Spleen (tissue), 7 donors: ENCODE data around the gene VNN1.

Experiments used
- POLR2A ChIP-seq, 3 donors: fragments of 450-650 bp; IDR thresholded peaks; one replicate each; pipeline ENCODE4 v1.5.1; 2017; ENCODE audit warnings: antibody characterized with exemption in 3 of 3, mild to moderate bottlenecking in 1 of 3
- POLR2AphosphoS5 ChIP-seq, 3 donors: sonication (generic); formaldehyde crosslinking; IDR thresholded peaks; one replicate each; pipeline ENCODE4 v1.5.1; 2017; ENCODE audit warnings: antibody characterized with exemption in 3 of 3
- TF ChIP-seq, protein P1 (sequence below), 11 experiments: fragments of 200-600 bp in 7 of 11; fragments of 450-650 bp in 4 of 11; sonication (generic) in 4 of 11; IDR thresholded peaks in 8 of 11; conservative IDR thresholded peaks in 3 of 11; 1 replicate in 7 of 11; 2 replicates in 4 of 11; pipeline versions ENCODE4 v1.4.0 to v1.8.0; 2016 to 2021; ENCODE audit warnings: antibody characterized with exemption in 11 of 11, inconsistent platforms in 4 of 11, mild to moderate bottlenecking in 1 of 11
- donor health status: DM: no; HTN: no; CAD: no; lungs with moderate emphysema.
- donor health status: DM: no; HTN: no; CAD: no.
- donor health status: DM: no; HTN: no; CAD: no.

DNA sequence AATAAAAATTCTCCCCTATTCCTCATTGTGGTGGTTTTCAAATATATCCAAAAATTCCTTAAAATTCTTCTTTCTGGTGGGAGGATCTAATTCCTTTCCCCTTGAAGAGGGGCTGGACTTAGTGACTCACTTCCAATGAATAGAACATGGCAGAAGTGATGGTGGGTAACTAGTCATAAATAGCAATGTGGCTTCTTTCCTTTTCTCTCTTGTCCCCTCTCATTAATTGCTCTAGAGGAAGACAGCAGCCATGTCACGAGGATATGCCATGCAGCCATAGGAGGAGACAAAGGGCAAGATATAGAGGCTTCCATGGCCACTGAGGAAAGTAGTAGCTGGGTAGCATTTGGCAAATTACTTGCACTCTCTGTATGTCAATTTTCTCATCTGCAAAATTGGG lies 38.0 kb upstream of the VNN1 start:
- TF ChIP-seq, protein P1, sequence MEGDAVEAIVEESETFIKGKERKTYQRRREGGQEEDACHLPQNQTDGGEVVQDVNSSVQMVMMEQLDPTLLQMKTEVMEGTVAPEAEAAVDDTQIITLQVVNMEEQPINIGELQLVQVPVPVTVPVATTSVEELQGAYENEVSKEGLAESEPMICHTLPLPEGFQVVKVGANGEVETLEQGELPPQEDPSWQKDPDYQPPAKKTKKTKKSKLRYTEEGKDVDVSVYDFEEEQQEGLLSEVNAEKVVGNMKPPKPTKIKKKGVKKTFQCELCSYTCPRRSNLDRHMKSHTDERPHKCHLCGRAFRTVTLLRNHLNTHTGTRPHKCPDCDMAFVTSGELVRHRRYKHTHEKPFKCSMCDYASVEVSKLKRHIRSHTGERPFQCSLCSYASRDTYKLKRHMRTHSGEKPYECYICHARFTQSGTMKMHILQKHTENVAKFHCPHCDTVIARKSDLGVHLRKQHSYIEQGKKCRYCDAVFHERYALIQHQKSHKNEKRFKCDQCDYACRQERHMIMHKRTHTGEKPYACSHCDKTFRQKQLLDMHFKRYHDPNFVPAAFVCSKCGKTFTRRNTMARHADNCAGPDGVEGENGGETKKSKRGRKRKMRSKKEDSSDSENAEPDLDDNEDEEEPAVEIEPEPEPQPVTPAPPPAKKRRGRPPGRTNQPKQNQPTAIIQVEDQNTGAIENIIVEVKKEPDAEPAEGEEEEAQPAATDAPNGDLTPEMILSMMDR (IDR thresholded peaks at IDR 0.05 in 8 of 11, conservative IDR thresholded peaks at IDR 0.05 in 3 of 11), result no peak
- TF ChIP-seq POLR2A (IDR thresholded peaks at IDR 0.05) (no peak), POLR2AphosphoS5 (IDR thresholded peaks at IDR 0.05) (no peak)
